GM12878 (cell line): ENCODE measurements around the gene ABCC1. TPM values are rescaled to one million over a fixed set of nuclear protein-coding genes. Genes with fewer than 3 reads are reported as not detected.

ENCODE experiments used
- ATAC-seq: fragments of 200-7000 bp; cut with Tn5 transposase; 3 replicates; pipeline ENCODE4 v1.9.1; 2020; ENCODE audit warnings: mild to moderate bottlenecking, moderate library complexity
- BruUV-seq: library from RNA; stranded (reverse); fragments of 400-500 nt; replicated peaks from 2 replicates; lab custom pipeline; 2021; lab: Mats Ljungman, UMichigan
- CTCF ChIA-PET: fragments of 300-600 bp; sonication (Branson Sonifier 250); formaldehyde crosslinking; extraction: SDS; loops from one replicate; lab custom pipeline; 2021; ENCODE audit warnings: inconsistent platforms; lab: Yijun Ruan, JAX
- POLR2A ChIA-PET: fragments of 350-600 bp; formaldehyde crosslinking; extraction: SDS; loops from one replicate; lab custom pipeline; 2021; ENCODE audit warnings: inconsistent platforms; lab: Charles Lee
- RAD21 ChIA-PET: fragments of 300-600 bp; sonication (Branson Sonifier 250); formaldehyde crosslinking; loops from one replicate; lab custom pipeline; 2023; ENCODE audit warnings: antibody characterized with exemption; ENCODE audit not compliant: unreplicated experiment; lab: Charles Lee
- SMC1A ChIA-PET: fragments of 300-600 bp; sonication (Branson Sonifier 250); formaldehyde crosslinking; loops from one replicate; lab custom pipeline; 2023; ENCODE audit not compliant: unreplicated experiment, uncharacterized antibody; lab: Charles Lee
- DNase-seq: peaks from one replicate; pipeline ENCODE4 v3.0.0-alpha.2; 2011; ENCODE audit warnings: low read depth, low spot score
- FAIRE-seq: peaks from 3 replicates; lab custom pipeline; 2011; peaks lifted over from hg19 to GRCh38; lab: Jason Lieb, UNC
- H2AFZ ChIP-seq: 2 replicates; pipeline ENCODE4 v1.6.0; 2011; ENCODE audit warnings: low read depth, low read length, control low read depth; ENCODE audit not compliant: control insufficient read depth
- H3K27ac ChIP-seq: 2 replicates; pipeline ENCODE4 v1.5.1; 2011; ENCODE audit warnings: control low read depth; ENCODE audit not compliant: control insufficient read depth, insufficient read depth
- H3K27me3 ChIP-seq, 2 experiments: replicated peaks in 1 of 2; 2 replicates each; pipeline versions ENCODE4 v1.6.0 to v1.6.1; 2011; ENCODE audit warnings: low read length in 1 of 2; ENCODE audit not compliant: control insufficient read depth in 2 of 2, insufficient read depth in 2 of 2
- H3K36me3 ChIP-seq, 2 experiments: 2 replicates each; pipeline ENCODE4 v1.5.1; 2011; ENCODE audit warnings: low read length in 1 of 2; ENCODE audit not compliant: control insufficient read depth in 2 of 2, insufficient read depth in 2 of 2
- H3K4me1 ChIP-seq: 2 replicates; pipeline ENCODE4 v1.6.1; 2011; ENCODE audit warnings: mild to moderate bottlenecking, low read length, moderate library complexity, mixed read lengths; ENCODE audit not compliant: control insufficient read depth, insufficient read depth
- H3K4me2 ChIP-seq: 2 replicates; pipeline ENCODE4 v1.6.0; 2011; ENCODE audit warnings: control low read depth; ENCODE audit not compliant: control insufficient read depth, insufficient read depth
- H3K4me3 ChIP-seq: fragments of 200-600 bp; sonication (generic); 2 replicates; pipeline ENCODE4 v1.5.1; 2016
- H3K79me2 ChIP-seq: 2 replicates; pipeline ENCODE4 v1.6.0; 2011; ENCODE audit warnings: low read length; ENCODE audit not compliant: control insufficient read depth, insufficient read depth
- H3K9ac ChIP-seq: 2 replicates; pipeline ENCODE4 v1.8.0; 2011; ENCODE audit warnings: low read length, control low read depth, mixed read lengths; ENCODE audit not compliant: control insufficient read depth, insufficient read depth
- H3K9me3 ChIP-seq: replicated peaks from 3 replicates; pipeline ENCODE4 v1.5.1; 2011; ENCODE audit warnings: mild to moderate bottlenecking, low read length; ENCODE audit not compliant: control insufficient read depth, insufficient read depth
- H4K20me1 ChIP-seq: 2 replicates; pipeline ENCODE4 v1.6.0; 2011; ENCODE audit not compliant: control insufficient read depth, insufficient read depth
- CHD4 ChIP-seq: fragments of 200-600 bp; sonication (generic); IDR thresholded peaks from 2 replicates; pipeline ENCODE4 v1.6.1; 2016; ENCODE audit warnings: mild to moderate bottlenecking
- ESRRA ChIP-seq: IDR thresholded peaks from 2 replicates; pipeline ENCODE4 v1.6.1; 2012; ENCODE audit warnings: mild to moderate bottlenecking, low read length, improper control_type of control experiment
- ETV6 ChIP-seq, 2 experiments: fragments of 450-650 bp in 1 of 2; IDR thresholded peaks in 1 of 2; conservative IDR thresholded peaks in 1 of 2; 2 replicates each; pipeline ENCODE4 v1.6.1; 2014; ENCODE audit warnings: antibody characterized with exemption in 1 of 2, borderline replicate concordance in 1 of 2, low read depth in 1 of 2, mild to moderate bottlenecking in 1 of 2, moderate library complexity in 1 of 2
- NFYB ChIP-seq: IDR thresholded peaks from 2 replicates; pipeline ENCODE4 v1.6.1; 2011; ENCODE audit warnings: low read depth, mild to moderate bottlenecking, low read length, improper control_type of control experiment, moderate library complexity; ENCODE audit not compliant: insufficient read depth
- PAX8 ChIP-seq: fragments of 450-650 bp; IDR thresholded peaks from 2 replicates; pipeline ENCODE4 v1.6.1; 2017; ENCODE audit warnings: mild to moderate bottlenecking, moderate library complexity
- POU2F2 ChIP-seq: IDR thresholded peaks from 3 replicates; pipeline ENCODE4 v1.6.1; 2011; ENCODE audit warnings: low read depth, mild to moderate bottlenecking, low read length, borderline replicate concordance
- WGBS: methylation state at CpG from one replicate; pipeline ENCODE4 v1.1.6; 2016; ENCODE audit warnings: low lambda C conversion rate; ENCODE audit not compliant: insufficient replicate concordance, insufficient coverage; ENCODE audit errors: missing lambda C conversion rate; 5-methylcytosine and 5-hydroxymethylcytosine counted together
- in situ Hi-C: fragments of 300-500 bp; cut with MboI; formaldehyde crosslinking; loops from 9 replicates; pipeline ENCODE4 v1.14.3; 2018; ENCODE audit warnings: mixed read lengths
- intact Hi-C: fragments of 100-400 bp; cut with micrococcal nuclease; formaldehyde crosslinking; loops from one replicate; pipeline ENCODE4 v1.14.2; 2022; ENCODE audit not compliant: unreplicated experiment
- polyA plus RNA-seq, 11 experiments: library from polyadenylated mRNA; depleted of rRNA in 4 of 11; unstranded in 6 of 11; stranded (reverse) in 5 of 11; fragments of >200 nt; fragmentation: Nextera tagmentation in 4 of 11; fragmentation: Illumina TruSeq in 1 of 11; extraction: Ambion mirVana in 4 of 11; extraction: Trizol in 1 of 11; gene quantifications; 1 replicate in 1 of 11; 2 replicates in 10 of 11; pipeline versions ENCODE4 v1.2.1 to v1.2.3, GENCODE V29; 2011 to 2016; ENCODE audit warnings: inconsistent platforms in 2 of 11, missing spikeins in 2 of 11, low read depth in 1 of 11
- total RNA-seq, 4 experiments: library from RNA; depleted of rRNA in 3 of 4; stranded (reverse); fragments of >200 nt in 3 of 4; fragmentation: Illumina TruSeq in 1 of 4; extraction: Trizol in 1 of 4; gene quantifications; 2 replicates each; pipeline versions ENCODE4 v1.2.1 to v1.2.3, GENCODE V29; 2013 to 2021

The ABCC1 gene
- total and polyA plus RNA-seq, 10 of the 15 experiments (the other 5 are each of a cell fraction or from before 2014, with no cell fraction given) = 3.2 to 44.6 (median 14.5) TPM

DNA sequence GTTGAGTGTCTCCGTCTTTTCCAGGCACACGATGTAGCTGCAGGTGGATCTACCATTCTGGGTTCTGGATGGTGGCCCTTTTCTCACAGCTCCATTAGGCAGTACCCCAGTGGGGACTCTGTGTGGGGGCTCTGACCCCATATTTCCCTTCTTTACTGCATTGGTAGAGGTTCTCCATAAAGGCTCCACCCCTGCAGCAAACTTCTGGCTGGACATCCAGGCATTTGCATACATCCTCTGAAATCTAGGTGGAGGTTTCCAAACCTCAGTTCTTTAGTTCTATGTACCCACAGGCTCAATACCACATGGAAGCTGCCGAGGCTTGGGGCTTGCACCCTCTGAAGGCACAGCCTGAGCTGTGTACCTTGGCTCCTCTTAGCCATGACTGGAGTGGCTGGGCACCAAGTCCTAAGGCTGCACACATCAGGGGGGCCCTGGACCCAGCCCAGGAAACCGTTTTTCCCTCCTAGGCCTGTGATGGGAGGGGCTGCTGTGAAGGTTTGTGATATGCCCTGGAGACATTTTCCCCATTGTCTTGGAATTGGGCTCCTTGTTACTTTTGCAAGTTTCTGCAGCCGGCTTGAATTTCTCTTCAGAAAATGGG, 14.0 kb downstream of the ABCC1 start:
- no TSS peak for BruUV-seq
- Histone ChIP-seq H3K36me3 (peaks cover 2 to 3% of the 10 kb centered on the region in 2 experiments; a peak in 1 of 4 replicates), H3K4me2 (no peak overlapping the region), H3K9me3 (peaks cover 15% of the 10 kb centered on the region; the same call in 2 of the 3 replicates), H3K27me3 (no peaks in the 10 kb centered on the region), H2AFZ (no peak overlapping the region), H3K4me1 (peaks cover 22% of the 10 kb centered on the region), H3K9ac (no peak overlapping the region), H3K4me3 (no peak overlapping the region), H4K20me1 (no peaks in the 10 kb centered on the region), H3K79me2 (peaks cover 81% of the 10 kb centered on the region), H3K27ac (no peak overlapping the region)
- in situ Hi-C loops = no loop called here
- RAD21 ChIA-PET = no interaction called here
- TF ChIP-seq POU2F2 (peak; percentile 67; the same call in 2 of the 3 replicates), PAX8 (no peak)
- FAIRE-seq (no peak), ATAC-seq (no peak), DNase-seq (no peak)
- intact Hi-C loops = no loop called here
- POLR2A ChIA-PET = no interaction called here
- 100% methylated on average over 5 of the region's 5 CpGs for WGBS
- SMC1A ChIA-PET = no interaction called here
- CTCF ChIA-PET = interaction anchor here (2.0 kb wide), 1 partner anchor 11 kb away, joined by 4 read pairs; no protein-coding TSS in a partner anchor

DNA sequence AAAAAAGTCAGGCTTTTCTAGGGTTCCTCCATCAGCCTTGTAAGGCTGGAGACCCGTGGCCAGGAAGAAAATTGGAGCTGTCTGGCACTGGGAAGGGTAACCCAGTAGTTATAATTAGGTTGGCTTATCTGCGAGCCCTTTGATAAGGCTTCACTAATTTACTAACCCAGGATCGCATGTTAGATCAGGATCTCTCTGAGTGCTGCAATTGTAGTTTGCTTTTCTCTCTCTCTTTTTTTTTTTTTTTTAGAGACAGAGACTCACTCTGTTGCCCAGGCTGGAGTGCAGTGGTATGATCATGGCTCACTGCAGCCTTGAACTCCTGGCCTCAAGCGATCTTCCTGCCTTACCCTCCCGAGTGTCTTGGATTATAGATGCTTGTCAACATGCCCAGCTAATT, 17.0 kb downstream of the ABCC1 start:
- WGBS = 100% methylated on average over 5 of the region's 5 CpGs
- Histone ChIP-seq H4K20me1 (no peaks in the 10 kb centered on the region), H3K4me2 (no peak overlapping the region), H3K27ac (no peak overlapping the region), H3K27me3 (no peaks in the 10 kb centered on the region), H2AFZ (no peak overlapping the region), H3K9ac (no peak overlapping the region), H3K9me3 (peaks cover 25% of the 10 kb centered on the region; the same call in 2 of the 3 replicates), H3K79me2 (peaks cover 76% of the 10 kb centered on the region), H3K36me3 (peaks cover 6 to 9% of the 10 kb centered on the region in 2 experiments; a peak in 3 of 4 replicates), H3K4me1 (peaks cover 3% of the 10 kb centered on the region; the same call in 1 of the 2 replicates), H3K4me3 (no peak overlapping the region)
- in situ Hi-C loops (no loop called here), intact Hi-C loops (no loop called here)
- ChIA-PET POLR2A (interaction anchor here (0.6 to 0.7 kb wide), 2 partner anchors 13 to 57 kb away, joined by 3 to 5 read pairs; no protein-coding TSS in a partner anchor), RAD21 (no interaction called here), SMC1A (interaction anchor here (0.6 to 1.0 kb wide), 2 partner anchors 16 to 208 kb away, joined by 3 read pairs; no protein-coding TSS in a partner anchor), CTCF (no interaction called here)
- ATAC-seq = no peak
- no TSS peak for BruUV-seq
- TF ChIP-seq ESRRA (no peak), CHD4 (no peak), ETV6 (conservative IDR thresholded peaks at IDR 0.05 in 1 of 2, IDR thresholded peaks at IDR 0.05 in 1 of 2; ENCODE audit: borderline replicate concordance in 1 of 2, low read depth in 1 of 2) (no peak), NFYB (no peak)
- no peak for FAIRE-seq
- no peak for DNase-seq
